ENCODE results near the gene SLC27A2. TPM values are rescaled to one million over a fixed set of nuclear protein-coding genes. Genes with fewer than 3 reads are reported as not detected.
A peak's percentile ranks its signal among the peaks of the same experiment; 100 is the strongest.
"Not testable (repeated sequence)": the region's sequence is repeated elsewhere in the genome, so short reads cannot be mapped to it uniquely, and the experiment has no call there.

Gene SLC27A2
- total RNA-seq, 2 experiments from 2014 or later, result 25.2 TPM

- no peak overlapping the region for H3K4me3 Mint-ChIP-seq
Measured at GRCh38 chr15:50144341-50145120, 37.5 kb upstream of the SLC27A2 start.

GRCh38 chr15:50145451-50145872 lies 36.5 kb upstream of the SLC27A2 start:
- Mint-ChIP-seq H3K27ac (no peak overlapping the region), H3K4me3 (no peak overlapping the region), H3K9me3 (no peaks in the 10 kb centered on the region), H3K4me1 (ENCODE audit: low read depth) (peaks cover 13% of the 10 kb centered on the region), H3K27me3 (ENCODE audit: low read depth) (no peaks in the 10 kb centered on the region), H3K36me3 (ENCODE audit: low read depth) (peaks cover 1% of the 10 kb centered on the region)
- CTCF ChIA-PET, result interaction anchor here (0.6 to 3.2 kb wide), 22 partner anchors 9 to 1287 kb away, joined by 3 to 22 read pairs (median 4); partner anchors contain the start of genes DTWD1, FAM227B and FGF7
- intact Hi-C loops (cut with micrococcal nuclease), result loop anchor here (1.0 to 10.0 kb wide), 6 partner anchors 269 to 1791 kb away; partner anchors contain the start of gene FGF7
- DNase-seq, result no peak

More at GRCh38 chr15:50144341-50145120, 37.5 kb upstream of the SLC27A2 start:
- Mint-ChIP-seq H3K36me3 (ENCODE audit: low read depth) (peaks cover 1% of the 10 kb centered on the region), H3K9me3 (no peaks in the 10 kb centered on the region), H3K27ac (peak overlapping the region; percentile 11), H3K27me3 (ENCODE audit: low read depth) (no peaks in the 10 kb centered on the region), H3K4me1 (ENCODE audit: low read depth) (peaks cover 11% of the 10 kb centered on the region)
- CTCF ChIA-PET, result interaction anchor here (0.6 to 3.2 kb wide), 19 partner anchors 8 to 1286 kb away, joined by 3 to 22 read pairs (median 3); partner anchors contain the start of genes DTWD1, FAM227B and FGF7
- intact Hi-C loops (cut with micrococcal nuclease), result loop anchor here (1.0 to 10.0 kb wide), 6 partner anchors 268 to 1790 kb away; partner anchors contain the start of gene FGF7
- no peak for DNase-seq

GRCh38 chr15:50146632-50147031 lies 35.4 kb upstream of the SLC27A2 start:
- no peak overlapping the region for H3K4me3 Mint-ChIP-seq
- H3K4me1 Mint-ChIP-seq (ENCODE audit: low read depth), result peaks cover 15% of the 10 kb centered on the region
- peaks cover 1% of the 10 kb centered on the region for H3K36me3 Mint-ChIP-seq (ENCODE audit: low read depth)
- no peaks in the 10 kb centered on the region for H3K27me3 Mint-ChIP-seq (ENCODE audit: low read depth)
- intact Hi-C loops (cut with micrococcal nuclease), result loop anchor here (5.0 to 10.0 kb wide), 2 partner anchors 724 to 1792 kb away; partner anchors contain the start of gene FGF7
- no peak overlapping the region for H3K27ac Mint-ChIP-seq
- H3K9me3 Mint-ChIP-seq, result no peaks in the 10 kb centered on the region
- DNase-seq, result no peak
- CTCF ChIA-PET, result interaction anchor here (0.7 to 3.2 kb wide), 3 partner anchors 169 to 1285 kb away, joined by 3 to 22 read pairs (median 6); no protein-coding TSS in a partner anchor

GRCh38 chr15:50148362-50148963 lies 33.5 kb upstream of the SLC27A2 start:
- no peak for DNase-seq
- intact Hi-C loops (cut with micrococcal nuclease), result loop anchor here (1.0 to 10.0 kb wide), 3 partner anchors 168 to 1794 kb away; partner anchors contain the start of gene FGF7
- CTCF ChIA-PET, result interaction anchor here (0.5 to 0.6 kb wide), 2 partner anchors 296 to 695 kb away, joined by 7 read pairs; no protein-coding TSS in a partner anchor

GRCh38 chr15:50149090-50149489 lies 32.9 kb upstream of the SLC27A2 start:
- peaks cover 13% of the 10 kb centered on the region for H3K4me1 Mint-ChIP-seq (ENCODE audit: low read depth)
- H3K9me3 Mint-ChIP-seq, result no peaks in the 10 kb centered on the region
- intact Hi-C loops (cut with micrococcal nuclease), result loop anchor here (5.0 to 10.0 kb wide), 2 partner anchors 727 to 1794 kb away; partner anchors contain the start of gene FGF7
- no peak overlapping the region for H3K4me3 Mint-ChIP-seq
- no peak overlapping the region for H3K27ac Mint-ChIP-seq
- CTCF ChIA-PET, result no interaction called here
- no peak for DNase-seq
- peaks cover 1% of the 10 kb centered on the region for H3K36me3 Mint-ChIP-seq (ENCODE audit: low read depth)
- H3K27me3 Mint-ChIP-seq (ENCODE audit: low read depth), result peaks cover 3% of the 10 kb centered on the region

More at GRCh38 chr15:50148362-50148963, 33.5 kb upstream of the SLC27A2 start:
- no peak overlapping the region for H3K27ac Mint-ChIP-seq
- H3K9me3 Mint-ChIP-seq, result no peaks in the 10 kb centered on the region
- H3K27me3 Mint-ChIP-seq (ENCODE audit: low read depth), result peaks cover 3% of the 10 kb centered on the region
- peaks cover 15% of the 10 kb centered on the region for H3K4me1 Mint-ChIP-seq (ENCODE audit: low read depth)
- H3K4me3 Mint-ChIP-seq, result no peak overlapping the region
- H3K36me3 Mint-ChIP-seq (ENCODE audit: low read depth), result peaks cover 1% of the 10 kb centered on the region

- CTCF ChIA-PET, result interaction anchor here (0.6 to 1.3 kb wide), 3 partner anchors 33 to 304 kb away, joined by 3 read pairs; no protein-coding TSS in a partner anchor
- H3K27me3 Mint-ChIP-seq (ENCODE audit: low read depth), result peaks cover 3% of the 10 kb centered on the region
- intact Hi-C loops (cut with micrococcal nuclease), result no loop called here
Measured at GRCh38 chr15:50150349-50150748, 31.6 kb upstream of the SLC27A2 start.

GRCh38 chr15:50150851-50151250 lies 31.1 kb upstream of the SLC27A2 start:
- H3K4me1 Mint-ChIP-seq (ENCODE audit: low read depth), result peaks cover 7% of the 10 kb centered on the region
- no peaks in the 10 kb centered on the region for H3K36me3 Mint-ChIP-seq (ENCODE audit: low read depth)
- intact Hi-C loops (cut with micrococcal nuclease), result no loop called here
- H3K27ac Mint-ChIP-seq, result no peak overlapping the region
- CTCF ChIA-PET, result interaction anchor here (0.7 to 2.2 kb wide), 4 partner anchors 20 to 304 kb away, joined by 3 to 9 read pairs (median 3); no protein-coding TSS in a partner anchor
- no peak for DNase-seq
- no peak overlapping the region for H3K4me3 Mint-ChIP-seq
- no peaks in the 10 kb centered on the region for H3K9me3 Mint-ChIP-seq
- H3K27me3 Mint-ChIP-seq (ENCODE audit: low read depth), result peaks cover 3% of the 10 kb centered on the region

More at GRCh38 chr15:50150349-50150748, 31.6 kb upstream of the SLC27A2 start:
- DNase-seq, result no peak
- H3K27ac Mint-ChIP-seq, result no peak overlapping the region
- no peaks in the 10 kb centered on the region for H3K36me3 Mint-ChIP-seq (ENCODE audit: low read depth)
- H3K4me1 Mint-ChIP-seq (ENCODE audit: low read depth), result peaks cover 7% of the 10 kb centered on the region
- H3K9me3 Mint-ChIP-seq, result no peaks in the 10 kb centered on the region
- no peak overlapping the region for H3K4me3 Mint-ChIP-seq

- Mint-ChIP-seq H3K27me3 (ENCODE audit: low read depth) (peaks cover 3% of the 10 kb centered on the region), H3K36me3 (ENCODE audit: low read depth) (no peaks in the 10 kb centered on the region), H3K4me1 (ENCODE audit: low read depth) (peaks cover 7% of the 10 kb centered on the region), H3K4me3 (no peak overlapping the region), H3K9me3 (peaks cover 4% of the 10 kb centered on the region), H3K27ac (no peak overlapping the region)
- intact Hi-C loops (cut with micrococcal nuclease), result no loop called here
- CTCF ChIA-PET, result interaction anchor here (0.7 to 2.2 kb wide), 3 partner anchors 21 to 165 kb away, joined by 3 to 9 read pairs (median 3); no protein-coding TSS in a partner anchor
- no peak for DNase-seq
Measured at GRCh38 chr15:50151476-50151875, 30.5 kb upstream of the SLC27A2 start.

- H3K4me3 Mint-ChIP-seq; H3K36me3 Mint-ChIP-seq (ENCODE audit: low read depth); intact Hi-C loops (cut with micrococcal nuclease); DNase-seq; H3K27me3 Mint-ChIP-seq (ENCODE audit: low read depth); H3K4me1 Mint-ChIP-seq (ENCODE audit: low read depth); H3K27ac Mint-ChIP-seq; CTCF ChIA-PET: not testable (repeated sequence)
- peaks cover 15% of the 10 kb centered on the region for H3K9me3 Mint-ChIP-seq
Measured at GRCh38 chr15:50158236-50158635, 23.8 kb upstream of the SLC27A2 start.

- intact Hi-C loops (cut with micrococcal nuclease), result no loop called here
- DNase-seq, result no peak
- H3K36me3 Mint-ChIP-seq (ENCODE audit: low read depth), result no peaks in the 10 kb centered on the region
- no peak overlapping the region for H3K27ac Mint-ChIP-seq
- peaks cover 22% of the 10 kb centered on the region for H3K27me3 Mint-ChIP-seq (ENCODE audit: low read depth)
- H3K4me3 Mint-ChIP-seq, result no peak overlapping the region
- peaks cover 1% of the 10 kb centered on the region for H3K9me3 Mint-ChIP-seq
- no peaks in the 10 kb centered on the region for H3K4me1 Mint-ChIP-seq (ENCODE audit: low read depth)
- CTCF ChIA-PET, result no interaction called here
Measured at GRCh38 chr15:50162969-50163718, 18.9 kb upstream of the SLC27A2 start.

- Mint-ChIP-seq H3K27me3 (ENCODE audit: low read depth) (peaks cover 22% of the 10 kb centered on the region), H3K9me3 (peaks cover 1% of the 10 kb centered on the region), H3K4me1 (ENCODE audit: low read depth) (no peaks in the 10 kb centered on the region), H3K36me3 (ENCODE audit: low read depth) (no peaks in the 10 kb centered on the region), H3K4me3 (no peak overlapping the region), H3K27ac (no peak overlapping the region)
- intact Hi-C loops (cut with micrococcal nuclease), result no loop called here
- CTCF ChIA-PET, result no interaction called here
- no peak for DNase-seq
Measured at GRCh38 chr15:50163719-50164410, 18.1 kb upstream of the SLC27A2 start.

All from activated naive CD4-positive, alpha-beta T cell treated with anti-CD3 and anti-CD28 coated beads for 36 hours (primary cell).